ENCODE results near the gene DBH.

DNA sequence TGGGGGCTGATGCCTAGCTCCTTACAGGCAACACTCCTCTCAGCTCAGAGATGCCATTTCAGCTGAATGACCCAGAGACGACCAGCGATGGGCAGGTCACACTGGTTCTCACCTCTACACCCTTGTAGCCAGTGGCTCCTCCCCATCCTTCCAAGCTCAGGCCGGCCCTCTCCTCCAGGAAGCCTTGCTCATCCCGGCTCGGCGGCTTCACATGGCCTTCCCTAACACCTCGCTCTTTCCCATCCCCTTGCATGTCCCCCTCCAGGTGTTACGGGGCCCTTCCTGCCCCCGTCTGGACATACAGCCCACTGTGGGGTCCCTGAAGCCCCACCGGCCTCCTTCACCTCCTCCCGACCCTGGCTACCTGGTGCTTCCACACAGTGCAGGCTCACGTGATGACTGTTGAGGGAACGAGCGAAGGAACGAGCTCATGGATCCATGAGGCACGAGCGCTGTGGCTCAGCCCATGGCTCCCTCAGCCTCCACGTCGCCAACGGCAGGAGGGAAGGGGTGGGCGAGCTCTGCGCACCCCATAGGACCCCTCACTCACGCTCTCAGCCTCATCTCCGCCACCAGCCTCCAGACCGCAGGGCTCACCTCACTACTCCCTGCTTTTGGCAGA, 56.3 kb downstream of the DBH start:
- TF ChIP-seq, protein P1, sequence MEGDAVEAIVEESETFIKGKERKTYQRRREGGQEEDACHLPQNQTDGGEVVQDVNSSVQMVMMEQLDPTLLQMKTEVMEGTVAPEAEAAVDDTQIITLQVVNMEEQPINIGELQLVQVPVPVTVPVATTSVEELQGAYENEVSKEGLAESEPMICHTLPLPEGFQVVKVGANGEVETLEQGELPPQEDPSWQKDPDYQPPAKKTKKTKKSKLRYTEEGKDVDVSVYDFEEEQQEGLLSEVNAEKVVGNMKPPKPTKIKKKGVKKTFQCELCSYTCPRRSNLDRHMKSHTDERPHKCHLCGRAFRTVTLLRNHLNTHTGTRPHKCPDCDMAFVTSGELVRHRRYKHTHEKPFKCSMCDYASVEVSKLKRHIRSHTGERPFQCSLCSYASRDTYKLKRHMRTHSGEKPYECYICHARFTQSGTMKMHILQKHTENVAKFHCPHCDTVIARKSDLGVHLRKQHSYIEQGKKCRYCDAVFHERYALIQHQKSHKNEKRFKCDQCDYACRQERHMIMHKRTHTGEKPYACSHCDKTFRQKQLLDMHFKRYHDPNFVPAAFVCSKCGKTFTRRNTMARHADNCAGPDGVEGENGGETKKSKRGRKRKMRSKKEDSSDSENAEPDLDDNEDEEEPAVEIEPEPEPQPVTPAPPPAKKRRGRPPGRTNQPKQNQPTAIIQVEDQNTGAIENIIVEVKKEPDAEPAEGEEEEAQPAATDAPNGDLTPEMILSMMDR (IDR thresholded peaks at IDR 0.05; ENCODE audit: low read length) = no peak
- TF ChIP-seq EZH2 (optimal IDR thresholded peaks at IDR 0.05; ENCODE audit: low read depth, low read length) (no peak), EZH2phosphoT487 (IDR thresholded peaks at IDR 0.05; ENCODE audit: low read length) (no peak)
